HG03469 (cell line): Measurements from ENCODE around the gene MAML1.
A peak's percentile ranks its signal among the peaks of the same experiment; 100 is the strongest.
"Not testable (repeated sequence)": the region's sequence is repeated elsewhere in the genome, so short reads cannot be mapped to it uniquely, and the experiment has no call there.

Source experiments
- ATAC-seq: cut with Tn5 transposase; IDR thresholded peaks from one replicate; pipeline ENCODE4 v1.9.1; 2021; ENCODE audit warnings: mild to moderate bottlenecking, moderate library complexity, moderate number of reproducible peaks; ENCODE audit not compliant: unreplicated experiment

MAML1 gene

DNA sequence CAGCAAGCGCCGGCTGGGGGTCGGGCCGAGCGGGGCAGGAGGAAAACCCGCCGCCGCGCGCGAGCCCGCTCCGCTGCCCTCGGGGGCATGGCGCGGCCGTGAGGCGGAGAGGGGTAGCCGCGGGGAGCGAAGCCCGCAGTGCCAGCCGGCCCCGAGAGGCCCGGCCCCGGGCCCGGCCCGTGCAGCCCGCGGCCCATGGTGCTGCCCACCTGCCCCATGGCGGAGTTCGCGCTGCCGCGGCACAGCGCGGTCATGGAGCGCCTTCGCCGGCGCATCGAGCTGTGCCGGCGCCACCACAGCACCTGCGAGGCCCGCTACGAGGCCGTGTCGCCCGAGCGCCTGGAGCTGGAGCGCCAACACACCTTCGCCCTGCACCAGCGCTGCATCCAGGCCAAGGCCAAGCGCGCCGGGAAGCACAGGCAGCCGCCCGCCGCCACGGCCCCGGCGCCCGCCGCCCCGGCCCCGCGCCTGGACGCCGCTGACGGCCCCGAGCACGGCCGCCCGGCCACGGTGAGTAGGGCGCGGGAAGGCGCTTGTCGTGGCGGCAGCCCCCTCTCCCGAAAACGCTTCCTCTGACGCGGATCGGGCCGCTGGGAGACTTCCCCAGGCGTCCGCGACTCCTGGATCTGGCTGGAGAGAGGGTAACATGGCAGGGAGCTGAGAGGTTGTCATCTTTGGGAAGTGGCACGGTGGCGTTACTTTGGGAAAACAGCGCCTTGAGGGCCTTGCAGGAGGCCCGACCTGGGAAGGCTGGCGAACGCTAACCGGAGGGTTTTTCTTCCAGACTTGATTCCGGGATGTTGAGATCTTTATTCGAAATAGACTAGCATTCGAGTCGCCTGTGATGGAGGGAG lies 523 bp downstream of the MAML1 start:
- peak; percentile 7 for ATAC-seq

- ATAC-seq: no peak
Measured at GRCh38 chr5:179733772-179734126, 1.1 kb downstream of the MAML1 start.

DNA sequence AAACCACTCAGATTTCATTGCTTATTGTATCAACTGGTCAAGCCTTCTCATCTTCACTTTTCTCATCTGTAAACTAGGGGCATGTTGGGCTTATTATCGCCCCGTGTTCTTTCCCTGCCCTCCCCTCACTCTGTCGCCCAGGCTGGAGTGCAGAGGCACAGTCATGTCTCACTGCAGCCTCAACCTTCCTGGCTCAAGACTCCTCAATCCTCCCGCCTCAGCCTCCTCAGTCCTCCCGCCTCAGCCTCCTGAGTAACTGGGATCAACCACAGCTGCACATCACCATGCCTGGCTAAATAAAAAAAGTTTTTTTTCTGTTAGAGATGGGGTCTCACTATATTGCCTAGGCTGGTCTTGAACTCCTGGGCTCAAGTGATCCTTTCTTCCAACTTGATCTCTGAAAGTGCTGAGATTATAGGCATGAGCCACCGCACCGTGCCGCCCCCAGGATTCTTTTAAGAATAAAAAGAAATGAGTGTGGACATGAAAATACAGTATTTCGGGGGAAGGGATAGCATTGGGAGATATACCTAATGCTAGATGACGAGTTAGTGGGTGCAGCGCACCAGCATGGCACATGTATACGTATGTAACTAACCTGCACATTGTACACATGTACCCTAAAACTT lies 2.0 kb downstream of the MAML1 start:
- ATAC-seq: no peak

GRCh38 chr5:179738742-179739141 lies 6.1 kb downstream of the MAML1 start:
- no peak for ATAC-seq

DNA sequence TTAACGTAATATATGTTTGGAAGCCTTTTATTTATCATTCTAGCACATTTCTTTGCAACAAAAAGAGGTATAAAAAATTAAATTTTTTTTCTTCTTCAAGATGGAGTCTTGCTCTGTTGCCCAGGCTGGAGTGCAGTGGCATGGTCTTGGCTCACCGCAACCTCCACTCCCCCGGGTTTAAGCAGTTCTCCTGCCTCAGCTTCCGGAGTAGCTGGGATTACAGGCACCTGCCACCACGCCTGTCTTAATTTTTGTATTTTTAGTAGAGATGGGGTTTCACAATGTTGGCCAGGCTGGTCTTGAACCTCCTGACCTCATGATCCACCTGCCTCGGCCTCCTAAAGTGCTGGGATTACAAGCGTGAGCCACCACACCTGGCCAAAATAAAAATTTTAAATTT lies 11.5 kb downstream of the MAML1 start:
- ATAC-seq: not testable (repeated sequence)

- no peak for ATAC-seq
Measured at GRCh38 chr5:179746872-179747271, 14.2 kb downstream of the MAML1 start.

- no peak for ATAC-seq
Measured at GRCh38 chr5:179747811-179748210, 15.2 kb downstream of the MAML1 start.

DNA sequence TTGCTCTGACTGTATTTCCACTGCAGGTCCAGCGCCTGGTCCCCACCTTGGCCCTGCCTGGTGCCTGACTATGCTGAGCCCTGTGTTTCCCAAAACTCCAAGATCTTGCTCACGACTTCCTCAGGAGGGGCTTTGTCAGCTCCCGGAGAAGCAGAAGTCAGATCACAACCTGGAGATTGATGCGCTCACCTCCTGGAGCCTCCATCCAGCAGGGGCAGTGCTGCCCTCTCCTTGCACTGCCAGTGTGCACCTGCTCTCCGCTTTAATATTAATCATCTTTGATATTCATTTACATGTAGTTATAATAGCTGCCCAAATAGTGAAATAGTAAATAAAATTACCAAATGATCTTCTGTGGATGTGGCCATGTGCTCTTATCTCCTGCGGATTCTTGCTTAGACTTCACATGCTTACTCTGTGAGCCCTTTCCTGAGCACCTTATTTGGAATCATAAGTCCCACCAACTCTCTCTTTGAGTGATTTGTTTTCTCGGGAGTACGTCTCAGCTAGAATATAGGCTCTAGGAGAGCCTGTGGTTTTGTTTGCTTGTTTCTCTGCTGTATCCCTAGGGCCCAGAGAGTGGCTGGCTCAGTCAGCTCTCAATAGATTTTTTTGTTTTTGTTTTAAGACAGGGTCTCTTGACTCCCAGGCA lies 17.4 kb downstream of the MAML1 start:
- no peak for ATAC-seq

DNA sequence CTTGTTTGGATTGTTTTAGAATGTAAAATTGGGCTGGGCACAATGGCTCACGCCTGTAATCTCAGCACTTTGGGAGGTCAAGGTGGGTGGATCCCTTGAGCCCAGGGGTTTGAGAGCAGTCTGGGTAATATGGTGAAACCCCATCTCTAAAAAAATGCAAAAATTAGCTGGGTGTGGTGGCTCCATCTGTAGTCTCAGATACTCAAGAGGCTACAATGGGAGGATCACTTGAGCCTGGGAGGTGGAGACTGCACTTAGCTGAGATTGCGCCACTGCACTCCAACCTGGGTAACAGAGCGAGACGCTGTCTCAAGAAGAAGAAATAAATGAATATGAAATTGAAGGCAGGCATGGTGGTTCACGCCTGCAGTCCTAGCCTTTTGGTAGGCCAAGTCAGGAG lies 21.3 kb downstream of the MAML1 start:
- no peak for ATAC-seq

DNA sequence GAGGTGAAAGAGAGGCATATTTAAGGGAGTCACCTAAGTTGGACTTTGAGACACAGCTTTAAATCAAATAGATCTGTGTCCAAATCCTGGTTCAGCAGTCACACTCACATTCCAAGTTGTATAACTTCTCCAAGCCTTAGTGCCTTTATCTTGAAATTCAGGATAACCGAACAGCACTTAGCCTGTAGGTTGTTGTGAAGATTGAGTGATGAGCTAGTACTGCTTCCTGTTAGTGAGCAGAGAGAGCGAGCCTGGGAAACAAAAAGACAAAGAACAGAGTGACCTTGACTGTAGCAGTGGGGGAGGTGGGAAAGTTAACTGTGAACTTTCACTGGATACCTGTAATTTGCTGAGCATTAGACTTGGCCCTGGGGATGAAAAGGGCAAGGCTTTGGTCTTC lies 22.4 kb downstream of the MAML1 start:
- ATAC-seq: no peak

DNA sequence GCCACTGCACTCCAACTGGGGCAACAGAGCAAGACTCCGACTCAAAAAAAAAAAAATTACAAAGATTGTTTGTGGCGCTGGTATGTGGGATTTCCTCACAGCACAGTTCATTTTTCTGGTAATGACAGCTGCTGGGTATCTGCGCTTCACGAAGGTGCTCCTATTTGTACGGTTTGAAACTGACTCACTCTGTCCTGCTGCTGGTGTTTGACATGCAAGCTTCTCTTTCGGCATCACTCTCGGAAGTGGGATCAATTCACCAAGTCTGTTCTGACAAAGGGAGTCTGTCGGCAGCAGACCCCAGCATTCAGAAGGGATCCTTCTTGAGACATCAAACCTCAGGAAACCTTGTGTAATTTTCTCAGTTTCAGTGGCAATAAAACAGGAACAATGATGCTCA lies 26.3 kb downstream of the MAML1 start:
- ATAC-seq: no peak

GRCh38 chr5:179759581-179760551 lies 27.2 kb downstream of the MAML1 start:
- ATAC-seq: peak; percentile 45

DNA sequence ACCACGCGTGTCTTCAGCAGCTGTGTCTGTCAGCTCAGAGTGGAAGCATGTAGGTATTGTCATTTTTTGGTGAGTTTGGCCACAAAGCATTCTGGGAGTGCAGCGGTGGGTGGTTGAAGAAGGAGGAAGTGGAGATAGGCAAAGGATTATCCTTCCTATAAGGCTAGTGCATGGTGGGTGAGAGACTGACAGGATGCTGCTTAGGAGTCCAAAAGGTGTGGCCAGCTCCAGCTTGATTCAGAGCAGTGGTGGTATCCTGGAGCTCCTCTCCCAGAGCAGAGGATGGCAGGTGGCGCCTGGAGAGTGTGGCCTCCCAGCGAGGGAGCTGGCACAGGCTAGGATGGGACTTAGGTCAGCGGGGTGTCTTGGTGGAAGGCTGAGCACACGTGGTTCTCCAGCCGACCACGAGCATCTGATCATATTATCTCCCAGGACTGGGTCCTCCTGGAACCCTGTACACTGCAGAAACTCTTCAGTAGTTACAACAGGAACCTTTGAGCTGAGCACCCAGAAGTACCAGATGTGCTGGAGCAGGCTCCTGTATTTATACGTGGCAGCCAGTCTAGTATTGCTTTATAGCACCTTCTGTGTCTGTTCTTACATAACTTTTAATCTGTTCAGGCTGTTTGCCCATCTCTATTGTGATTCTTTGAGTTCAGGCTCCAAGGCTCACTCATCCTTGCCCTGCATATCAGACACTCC lies 29.6 kb downstream of the MAML1 start:
- no peak for ATAC-seq

- ATAC-seq: no peak
Measured at GRCh38 chr5:179762781-179763176, 30.2 kb downstream of the MAML1 start.

DNA sequence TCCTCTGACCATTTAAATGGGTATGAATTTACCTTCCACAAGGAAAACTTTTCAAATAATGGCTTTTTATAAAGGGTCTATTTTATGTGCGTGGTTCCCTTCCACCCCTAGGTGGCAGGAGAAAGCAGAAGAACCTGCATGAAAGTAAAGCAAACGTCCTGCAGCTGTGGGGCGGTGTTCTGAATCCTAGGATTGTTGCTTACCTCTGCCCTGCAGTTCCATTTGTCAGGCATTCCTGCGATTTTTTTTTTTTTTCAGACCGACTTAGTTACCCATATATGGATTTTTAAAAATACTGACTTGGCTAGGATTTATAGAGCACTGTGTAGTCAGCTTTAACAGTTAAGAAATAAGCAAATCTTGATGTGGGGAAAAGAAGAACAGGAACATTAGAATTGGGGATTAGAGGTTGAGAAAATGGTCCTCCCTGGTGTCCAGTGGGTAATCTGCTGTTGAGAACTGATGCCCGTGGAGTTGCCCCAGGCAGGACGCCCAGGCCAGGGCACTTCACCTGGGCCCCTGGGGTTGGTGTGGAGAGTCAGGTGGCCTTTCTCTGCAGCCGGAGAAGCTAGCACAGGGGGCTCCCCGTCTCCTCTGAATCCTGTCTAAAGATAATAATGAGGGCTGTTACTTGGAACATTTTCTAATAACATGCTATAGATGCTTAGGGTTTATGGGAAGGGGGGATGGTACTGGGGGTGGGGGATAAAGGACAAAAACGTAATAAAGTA lies 30.8 kb downstream of the MAML1 start:
- ATAC-seq: no peak

GRCh38 chr5:179764056-179764455 lies 31.4 kb downstream of the MAML1 start:
- ATAC-seq: no peak

DNA sequence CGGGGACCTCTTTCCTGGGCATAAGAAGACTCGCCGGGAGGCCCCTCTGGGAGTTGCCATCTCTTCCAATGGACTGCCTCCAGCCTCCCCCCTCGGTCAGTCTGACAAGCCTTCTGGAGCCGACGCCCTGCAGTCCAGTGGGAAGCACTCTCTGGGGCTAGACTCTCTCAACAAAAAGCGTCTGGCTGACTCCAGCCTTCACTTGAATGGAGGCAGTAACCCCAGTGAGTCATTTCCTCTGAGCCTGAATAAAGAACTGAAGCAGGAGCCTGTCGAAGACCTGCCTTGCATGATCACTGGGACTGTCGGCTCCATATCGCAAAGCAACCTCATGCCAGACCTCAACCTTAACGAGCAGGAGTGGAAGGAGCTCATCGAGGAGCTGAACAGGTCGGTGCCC lies 32.8 kb downstream of the MAML1 start:
- no peak for ATAC-seq

DNA sequence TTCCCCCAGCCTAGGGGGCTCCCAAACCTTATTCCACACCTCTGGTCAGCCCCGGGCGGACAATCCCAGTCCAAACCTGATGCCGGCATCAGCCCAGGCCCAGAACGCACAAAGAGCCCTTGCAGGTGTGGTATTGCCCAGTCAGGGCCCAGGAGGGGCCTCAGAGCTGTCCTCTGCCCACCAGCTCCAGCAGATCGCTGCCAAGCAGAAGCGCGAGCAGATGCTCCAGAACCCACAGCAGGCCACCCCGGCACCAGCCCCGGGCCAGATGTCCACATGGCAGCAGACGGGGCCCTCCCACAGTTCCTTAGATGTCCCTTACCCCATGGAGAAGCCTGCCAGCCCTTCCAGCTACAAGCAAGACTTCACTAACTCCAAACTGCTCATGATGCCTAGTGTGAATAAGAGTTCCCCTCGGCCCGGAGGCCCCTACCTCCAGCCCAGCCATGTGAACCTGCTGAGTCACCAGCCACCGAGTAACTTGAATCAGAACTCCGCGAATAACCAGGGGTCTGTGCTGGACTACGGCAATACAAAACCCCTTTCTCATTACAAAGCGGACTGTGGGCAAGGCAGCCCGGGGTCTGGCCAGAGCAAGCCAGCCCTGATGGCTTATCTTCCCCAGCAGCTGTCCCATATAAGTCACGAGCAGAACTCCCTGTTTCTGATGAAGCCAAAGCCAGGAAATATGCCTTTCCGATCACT lies 33.6 kb downstream of the MAML1 start:
- ATAC-seq: no peak
